WTC11 (cell line): ENCODE results near the gene TASP1.

Source experiments
- NR2C2 ChIP-seq: sonication (generic); formaldehyde crosslinking; IDR thresholded peaks from 2 replicates; pipeline ENCODE4 v1.8.0; 2022; ENCODE audit warnings: mild to moderate bottlenecking, missing genetic modification reagents
- ZNF138 ChIP-seq: sonication (generic); formaldehyde crosslinking; conservative IDR thresholded peaks from 2 replicates; pipeline ENCODE4 v1.8.1; 2022; ENCODE audit warnings: mild to moderate bottlenecking, moderate library complexity, missing genetic modification reagents
- ZNF232 ChIP-seq: sonication (generic); formaldehyde crosslinking; IDR thresholded peaks from 2 replicates; pipeline ENCODE4 v1.8.0; 2022; ENCODE audit warnings: mild to moderate bottlenecking, missing genetic modification reagents

- no peak for TF ChIP-seq ZNF138
- TF ChIP-seq ZNF232 = no peak
- no peak for TF ChIP-seq NR2C2 (CRISPR knock-in tag)
Observed at GRCh38 chr20:13487202-13487601, 151.5 kb downstream of the TASP1 start.
